K562 (cell line): Measurements from ENCODE around the gene VSIG10. TPM values are rescaled to one million over a fixed set of nuclear protein-coding genes. Genes with fewer than 3 reads are reported as not detected.

Source experiments
- ARID3B ChIP-seq: fragments of 250-450 bp; sonication (Bioruptor Pico); IDR thresholded peaks from 2 replicates; pipeline ENCODE4 v1.4.0; 2020; ENCODE audit warnings: borderline replicate concordance
- ATF7 ChIP-seq: fragments of 450-650 bp; IDR thresholded peaks from 2 replicates; pipeline ENCODE4 v1.7.1; 2014; ENCODE audit warnings: mild to moderate bottlenecking, moderate library complexity
- COPS2 ChIP-seq: fragments of 450-650 bp; conservative IDR thresholded peaks from 2 replicates; pipeline ENCODE4 v1.6.1; 2016; ENCODE audit warnings: mild to moderate bottlenecking, moderate library complexity
- FOXP4 ChIP-seq: sonication (generic); formaldehyde crosslinking; IDR thresholded peaks from 2 replicates; pipeline ENCODE4 v1.8.0; 2022; ENCODE audit warnings: mild to moderate bottlenecking, missing genetic modification reagents, borderline replicate concordance
- HMGN3 ChIP-seq: IDR thresholded peaks from 2 replicates; pipeline ENCODE4 v1.6.1; 2011; ENCODE audit warnings: borderline replicate concordance, low read depth, mild to moderate bottlenecking, mixed read lengths, low read length; ENCODE audit not compliant: insufficient read length; ENCODE audit errors: extremely low read depth
- NFE2 ChIP-seq: IDR thresholded peaks from 2 replicates; pipeline ENCODE4 v1.6.1; 2014; ENCODE audit warnings: antibody characterized with exemption, low read depth
- NR1H2 ChIP-seq: sonication (generic); formaldehyde crosslinking; IDR thresholded peaks from 2 replicates; pipeline ENCODE4 v1.4.0; 2020; ENCODE audit warnings: mild to moderate bottlenecking, missing genetic modification reagents
- PHB ChIP-seq: fragments of 250-450 bp; sonication (Bioruptor Pico); IDR thresholded peaks from 2 replicates; pipeline ENCODE4 v1.5.0; 2021
- POLR2AphosphoS2 ChIP-seq: IDR thresholded peaks from 2 replicates; pipeline ENCODE4 v1.6.1; 2012; ENCODE audit warnings: low read length, improper control_type of control experiment
- RERE ChIP-seq: sonication (generic); formaldehyde crosslinking; IDR thresholded peaks from 2 replicates; pipeline ENCODE4 v1.8.0; 2023; ENCODE audit warnings: missing genetic modification reagents, mild to moderate bottlenecking, borderline replicate concordance
- SRF ChIP-seq, 2 experiments: fragments of 250-450, 450-650 bp in 1 of 2; sonication (Bioruptor Pico) in 1 of 2; sonication (generic) in 1 of 2; formaldehyde crosslinking; IDR thresholded peaks; 2 replicates each; pipeline versions ENCODE4 v1.5.0 to v1.5.1; 2020 to 2022; ENCODE audit warnings: mild to moderate bottlenecking in 1 of 2, missing genetic modification reagents in 1 of 2
- ZBTB43 ChIP-seq: sonication (generic); formaldehyde crosslinking; IDR thresholded peaks from 2 replicates; pipeline ENCODE4 v1.8.0; 2023; ENCODE audit warnings: mild to moderate bottlenecking, missing genetic modification reagents
- ZEB2 ChIP-seq: fragments of 450-650 bp; IDR thresholded peaks from 2 replicates; pipeline ENCODE4 v1.6.1; 2016
- ZNF766 ChIP-seq: fragments of 200-800 bp; sonication (Bioruptor generic); conservative IDR thresholded peaks from 2 replicates; pipeline ENCODE4 v1.6.1; 2016; ENCODE audit warnings: missing genetic modification characterization, missing compliant biosample characterization
- polyA plus RNA-seq, 8 experiments: library from polyadenylated mRNA; depleted of rRNA in 4 of 8; stranded (reverse) in 5 of 8; unstranded in 3 of 8; fragments of >200 nt; fragmentation: Nextera tagmentation in 2 of 8; fragmentation: Illumina TruSeq in 1 of 8; extraction: Ambion mirVana in 2 of 8; extraction: Trizol in 1 of 8; gene quantifications; 2 replicates each; pipeline versions ENCODE4 v1.2.1 to v1.2.3, GENCODE V29; 2011 to 2014; ENCODE audit warnings: inconsistent platforms in 1 of 8, missing spikeins in 1 of 8
- total RNA-seq, 7 experiments: library from RNA; depleted of rRNA in 6 of 7; stranded (reverse); fragments of >200 nt in 6 of 7; fragmentation: Illumina TruSeq in 2 of 7; extraction: Trizol in 2 of 7; gene quantifications; 2 replicates each; pipeline versions ENCODE4 v1.2.1 to v1.2.3, GENCODE V29; 2011 to 2021; ENCODE audit warnings: low replicate concordance in 1 of 7

Gene VSIG10
- total and polyA plus RNA-seq, 9 of the 15 experiments (the other 6 are each of a cell fraction or from before 2014, with no cell fraction given): 4.1 to 8.8 (median 4.7) TPM

- TF ChIP-seq RERE (CRISPR knock-in tag): no peak
- TF ChIP-seq FOXP4 (CRISPR knock-in tag): no peak
- peak; percentile 49; the same call in 1 of the 2 replicates for TF ChIP-seq NFE2
- no peak for TF ChIP-seq NR1H2
- TF ChIP-seq SRF (CRISPR knock-in tag; IDR thresholded peaks at IDR 0.05): 0 out of 4 replicates have a peak, but pooled peaks of 1 of the 2 experiments have one; percentile 42
- peak; percentile 45; the same call in 1 of the 2 replicates for TF ChIP-seq ATF7
- no peak for TF ChIP-seq COPS2
- TF ChIP-seq ZNF766 (CRISPR knock-in tag): no peak
- no peak for TF ChIP-seq POLR2AphosphoS2
- no peak for TF ChIP-seq HMGN3
- TF ChIP-seq PHB (CRISPR knock-in tag): no peak
- TF ChIP-seq ARID3B: no peak
- no peak for TF ChIP-seq ZBTB43 (CRISPR knock-in tag)
- peak; percentile 83 for TF ChIP-seq ZEB2
These were observed 33.2 kb downstream of the VSIG10 start (continued) for GRCh38 chr12:118070650-118071049.
